WI38 (cell line): ENCODE results near the gene NPIPB8.
"Not testable (repeated sequence)": the region's sequence is repeated elsewhere in the genome, so short reads cannot be mapped to it uniquely, and the experiment has no call there.

Experiments used
- H3K4me3 ChIP-seq: 2 replicates; pipeline ENCODE4 v1.5.1; 2011; ENCODE audit warnings: low read depth, mild to moderate bottlenecking, control low read depth, low read length
- CTCF ChIP-seq: IDR thresholded peaks from 2 replicates; pipeline ENCODE4 v1.5.1; 2012; ENCODE audit warnings: low read depth, mild to moderate bottlenecking, control low read depth, low read length

NPIPB8 gene

GRCh38 chr16:28609631-28610594 is 28.0 kb upstream of the NPIPB8 start, which contains the start of gene SULT1A1:
SULT1A1 (minus strand) TSS chr16:28610044; CDS start chr16:28608855, 1,189 bp downstream.
- H3K4me3 ChIP-seq: no peak within 1 kb of the TSS
- TF ChIP-seq CTCF: no peak

- no peak overlapping the region for H3K4me3 ChIP-seq
- no peak for TF ChIP-seq CTCF
These were observed 27.2 kb upstream of the NPIPB8 start for GRCh38 chr16:28610595-28611191.

GRCh38 chr16:28612359-28613280 is 25.2 kb upstream of the NPIPB8 start:
- H3K4me3 ChIP-seq: not testable (repeated sequence)

GRCh38 chr16:28613912-28614311 is 24.0 kb upstream of the NPIPB8 start:
- H3K4me3 ChIP-seq: not testable (repeated sequence)

GRCh38 chr16:28614561-28614960 is 23.3 kb upstream of the NPIPB8 start:
- H3K4me3 ChIP-seq: not testable (repeated sequence)

GRCh38 chr16:28615486-28616223 is 22.2 kb upstream of the NPIPB8 start:
- TF ChIP-seq CTCF: peak; percentile 65
- not testable (repeated sequence) for H3K4me3 ChIP-seq

GRCh38 chr16:28616224-28616577 is 21.7 kb upstream of the NPIPB8 start:
- not testable (repeated sequence) for H3K4me3 ChIP-seq

GRCh38 chr16:28616636-28617035 is 21.2 kb upstream of the NPIPB8 start:
- no peak for TF ChIP-seq CTCF
- no peak overlapping the region for H3K4me3 ChIP-seq

- no peak overlapping the region for H3K4me3 ChIP-seq
- no peak for TF ChIP-seq CTCF
These were observed 20.0 kb upstream of the NPIPB8 start for GRCh38 chr16:28617874-28618273.

GRCh38 chr16:28620316-28620715 is 17.5 kb upstream of the NPIPB8 start:
- not testable (repeated sequence) for H3K4me3 ChIP-seq
